Gastroesophageal sphincter (tissue), 4 donors: ENCODE data around the gene RAP1A. TPM values are rescaled to one million over a fixed set of nuclear protein-coding genes. Genes with fewer than 3 reads are reported as not detected.
"Not testable (repeated sequence)": the region's sequence is repeated elsewhere in the genome, so short reads cannot be mapped to it uniquely, and the experiment has no call there.

Experiments used
- ATAC-seq: fragments of 150-250 bp; one replicate; pipeline ENCODE4 v1.9.1; 2016; ENCODE audit warnings: mild to moderate bottlenecking, moderate library complexity
- H3K27ac ChIP-seq, 4 donors: fragments of 200-600 bp; sonication (generic) in 3 of 4; 1 replicate in 3 of 4; 2 replicates in 1 of 4; pipeline ENCODE4 v1.5.1; 2016 to 2019
- H3K27me3 ChIP-seq: fragments of 200-600 bp; sonication (generic); one replicate; pipeline ENCODE4 v1.5.1; 2019
- H3K36me3 ChIP-seq, 2 donors: fragments of 200-600 bp; sonication (generic); one replicate each; pipeline ENCODE4 v1.5.1; 2019; ENCODE audit warnings: control low read depth in 1 of 2
- H3K4me1 ChIP-seq, 3 donors: fragments of 200-600 bp; sonication (generic); 1 replicate in 2 of 3; 2 replicates in 1 of 3; pipeline ENCODE4 v1.5.1; 2016 to 2019; ENCODE audit warnings: control low read depth in 2 of 3
- H3K4me3 ChIP-seq, 2 donors: fragments of 200-600 bp; sonication (generic); one replicate each; pipeline ENCODE4 v1.5.1; 2019; ENCODE audit warnings: mild to moderate bottlenecking in 1 of 2, moderate library complexity in 1 of 2
- H3K9me3 ChIP-seq, 3 donors: fragments of 200-600 bp; sonication (generic); one replicate each; pipeline ENCODE4 v1.5.1; 2017 to 2019; ENCODE audit warnings: control low read depth in 2 of 3
- CTCF ChIP-seq, 4 experiments: fragments of 200-600 bp in 2 of 4; fragments of 450-650 bp in 2 of 4; sonication (generic) in 1 of 4; IDR thresholded peaks; one replicate each; pipeline ENCODE4 v1.5.1; 2017 to 2019; ENCODE audit warnings: antibody characterized with exemption in 4 of 4, mild to moderate bottlenecking in 2 of 4, moderate library complexity in 2 of 4
- EP300 ChIP-seq: sonication (generic); formaldehyde crosslinking; IDR thresholded peaks from one replicate; pipeline ENCODE4 v1.6.1; 2017; ENCODE audit warnings: antibody characterized with exemption, mild to moderate bottlenecking
- POLR2A ChIP-seq, 2 donors: fragments of 450-650 bp; IDR thresholded peaks; one replicate each; pipeline ENCODE4 v1.6.1; 2017; ENCODE audit warnings: antibody characterized with exemption in 2 of 2, mild to moderate bottlenecking in 2 of 2, moderate library complexity in 1 of 2
- POLR2AphosphoS5 ChIP-seq: sonication (generic); formaldehyde crosslinking; IDR thresholded peaks from one replicate; pipeline ENCODE4 v1.6.1; 2017; ENCODE audit warnings: antibody characterized with exemption
- WGBS, 2 donors: methylation state at CpG; one replicate each; pipeline ENCODE4 v1.1.5; 2018; ENCODE audit warnings: low coverage in 1 of 2; 5-methylcytosine and 5-hydroxymethylcytosine counted together
- total RNA-seq, 4 donors: library from RNA; depleted of rRNA; stranded (reverse); fragments of >200 nt; gene quantifications; one replicate each; pipeline ENCODE4 v1.1.0, GENCODE V29; 2016

Gene RAP1A
- total RNA-seq, 4 donors from 2014 or later: 177 to 268 (median 214) TPM

GRCh38 chr1:111603979-111604378 lies 15.6 kb upstream of the RAP1A start:
- Histone ChIP-seq H3K9me3 (no peaks in the 10 kb centered on the region), H3K27ac (peak overlapping the region in 3 of 4 donors; percentile 24 to 76 (median 76)), H3K4me3 (no peak overlapping the region), H3K27me3 (no peaks in the 10 kb centered on the region), H3K4me1 (peaks cover 9 to 57% (median 18%) of the 10 kb centered on the region in 3 donors), H3K36me3 (no peaks in the 10 kb centered on the region)
- WGBS, 2 donors: 33 to 50% methylated on average over 1 to 2 of the region's 4 CpGs
- no peak for TF ChIP-seq POLR2A (IDR thresholded peaks at IDR 0.05)
- no peak for ATAC-seq

- 73 to 75% methylated on average over 3 of the region's 3 CpGs for WGBS, 2 donors
- Histone ChIP-seq H3K4me3 (no peak overlapping the region), H3K27me3 (no peaks in the 10 kb centered on the region), H3K36me3 (no peaks in the 10 kb centered on the region), H3K27ac (peak overlapping the region in 3 of 4 donors; percentile 55 to 76 (median 76)), H3K9me3 (no peaks in the 10 kb centered on the region), H3K4me1 (peaks cover 9 to 65% (median 18%) of the 10 kb centered on the region in 3 donors)
- ATAC-seq: no peak
- TF ChIP-seq POLR2AphosphoS5 (no peak), POLR2A (IDR thresholded peaks at IDR 0.05) (no peak), CTCF (IDR thresholded peaks at IDR 0.05) (no peak), EP300 (no peak)
These were observed 14.7 kb upstream of the RAP1A start for GRCh38 chr1:111604931-111605330.

GRCh38 chr1:111605576-111605975 lies 14.0 kb upstream of the RAP1A start:
- TF ChIP-seq EP300 (no peak), CTCF (IDR thresholded peaks at IDR 0.05) (peak in 1 of 4 experiments; percentile 17), POLR2AphosphoS5 (peak; percentile 70), POLR2A (IDR thresholded peaks at IDR 0.05) (no peak)
- Histone ChIP-seq H3K27me3 (no peaks in the 10 kb centered on the region), H3K9me3 (no peaks in the 10 kb centered on the region), H3K36me3 (no peaks in the 10 kb centered on the region), H3K27ac (peak overlapping the region; percentile 30 to 76 (median 66)), H3K4me1 (peaks cover 9 to 65% (median 18%) of the 10 kb centered on the region in 3 donors), H3K4me3 (no peak overlapping the region)
- peak; percentile 89 for ATAC-seq

GRCh38 chr1:111606457-111607215 lies 13.0 kb upstream of the RAP1A start:
- H3K4me3 ChIP-seq, H3K36me3 ChIP-seq, H3K27me3 ChIP-seq, H3K9me3 ChIP-seq: not testable (repeated sequence)
- WGBS, 2 donors: 32 to 43% methylated on average over 4 of the region's 8 CpGs
- H3K4me1 ChIP-seq: peaks cover 14 to 76% (median 18%) of the 10 kb centered on the region in 3 donors
- peak; percentile 28 for TF ChIP-seq POLR2AphosphoS5
- H3K27ac ChIP-seq: peak overlapping the region; percentile 30 to 76 (median 66)
- peak; percentile 48 for ATAC-seq

GRCh38 chr1:111608528-111608927 lies 11.1 kb upstream of the RAP1A start:
- not testable (repeated sequence) for H3K27me3 ChIP-seq, ATAC-seq, H3K36me3 ChIP-seq, H3K9me3 ChIP-seq, H3K4me3 ChIP-seq
- Histone ChIP-seq H3K27ac (peak overlapping the region in 2 of 4 donors; percentile 32 to 73), H3K4me1 (peaks cover 14 to 73% (median 18%) of the 10 kb centered on the region in 3 donors)
- 40 to 66% methylated on average over 1 to 3 of the region's 24 CpGs for WGBS, 2 donors

GRCh38 chr1:111611986-111612385 lies 7.6 kb upstream of the RAP1A start:
- Histone ChIP-seq H3K4me3 (no peak overlapping the region), H3K27me3 (no peaks in the 10 kb centered on the region), H3K36me3 (no peaks in the 10 kb centered on the region), H3K27ac (peak overlapping the region in 1 of 4 donors; percentile 33), H3K4me1 (peaks cover 0 to 60% (median 5%) of the 10 kb centered on the region in 3 donors), H3K9me3 (no peaks in the 10 kb centered on the region)
- no peak for ATAC-seq
- 50 to 65% methylated on average over 2 of the region's 2 CpGs for WGBS, 2 donors
- TF ChIP-seq POLR2AphosphoS5 (no peak), EP300 (no peak), POLR2A (IDR thresholded peaks at IDR 0.05) (no peak), CTCF (IDR thresholded peaks at IDR 0.05) (no peak)
